A673 (cell line): ENCODE data around the gene B3GALT6.

Experiments used
- CTCF ChIP-seq: fragments of 300-800, 200-600 bp; sonication (generic); conservative IDR thresholded peaks from 2 replicates; pipeline ENCODE4 v1.5.1; 2017; ENCODE audit warnings: low read depth, mild to moderate bottlenecking, antibody characterized with exemption, low read length, moderate library complexity, mixed read lengths
- EZH2 ChIP-seq: fragments of 200-600 bp; sonication (generic); IDR thresholded peaks from 2 replicates; pipeline ENCODE4 v1.6.1; 2017; ENCODE audit warnings: borderline replicate concordance, low read depth, mild to moderate bottlenecking, mixed read lengths, antibody characterized with exemption, low read length; ENCODE audit not compliant: poor library complexity, severe bottlenecking

DNA sequence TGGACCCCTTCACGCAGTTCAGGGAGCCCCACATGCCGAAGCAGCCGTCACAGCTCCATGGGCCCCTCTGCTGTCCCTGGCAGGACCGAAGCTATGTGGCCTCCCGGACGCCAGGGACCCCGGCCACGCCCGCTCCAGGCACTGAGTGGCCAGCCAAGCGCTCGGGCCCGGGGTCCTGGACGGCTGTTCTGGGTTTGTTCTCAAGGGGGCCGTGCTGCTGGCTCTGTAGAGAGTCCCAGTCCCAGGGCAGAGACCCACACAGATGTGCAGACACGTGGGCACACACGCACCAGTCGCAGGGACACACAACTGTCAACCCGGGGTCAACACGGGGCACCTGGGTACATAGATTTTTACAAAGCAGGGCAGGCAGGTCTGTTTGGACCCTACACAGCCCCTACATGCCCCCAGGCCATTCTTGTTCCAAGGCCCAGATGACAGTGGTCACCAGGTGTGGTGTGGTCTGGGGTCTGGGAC, 6.7 kb downstream of the B3GALT6 start:
- TF ChIP-seq CTCF (no peak), EZH2 (no peak)
